Right forelimb (tissue), 1 donor: ENCODE data around the gene KCTD6.

Experiments used
- DNase-seq: peaks from one replicate; pipeline ENCODE4 v3.0.0-alpha.2; 2018

The KCTD6 gene

GRCh38 chr3:58491506-58492402 lies at the start of gene KCTD6:
KCTD6 (plus strand) TSS chr3:58492096; CDS start chr3:58498756, 6,660 bp downstream.
- DNase-seq, result peak; percentile 97

GRCh38 chr3:58452176-58452575 lies 39.7 kb upstream of the KCTD6 start:
- DNase-seq, result no peak

- no peak for DNase-seq
These were observed 32.7 kb upstream of the KCTD6 start for GRCh38 chr3:58459160-58459559.

- DNase-seq, result no peak
These were observed 29.1 kb upstream of the KCTD6 start for GRCh38 chr3:58462829-58463180.

- DNase-seq, result no peak
These were observed 28.5 kb upstream of the KCTD6 start for GRCh38 chr3:58463181-58463941.

GRCh38 chr3:58463942-58464271 lies 28.0 kb upstream of the KCTD6 start:
- DNase-seq, result no peak

- DNase-seq, result no peak
These were observed 27.0 kb upstream of the KCTD6 start for GRCh38 chr3:58464866-58465265.

GRCh38 chr3:58466899-58467563 lies 24.9 kb upstream of the KCTD6 start:
- DNase-seq, result no peak

GRCh38 chr3:58469096-58469495 lies 22.8 kb upstream of the KCTD6 start:
- DNase-seq, result no peak

GRCh38 chr3:58470363-58471024 lies 21.4 kb upstream of the KCTD6 start:
- DNase-seq, result no peak

- DNase-seq, result no peak
These were observed 20.6 kb upstream of the KCTD6 start for GRCh38 chr3:58471025-58471887.

- DNase-seq, result no peak
These were observed 18.6 kb upstream of the KCTD6 start for GRCh38 chr3:58473275-58473674.

GRCh38 chr3:58474348-58474911 lies 17.5 kb upstream of the KCTD6 start:
- no peak for DNase-seq

- DNase-seq, result no peak
These were observed 16.8 kb upstream of the KCTD6 start for GRCh38 chr3:58474967-58475578.

GRCh38 chr3:58478781-58479180 lies 13.1 kb upstream of the KCTD6 start:
- DNase-seq, result no peak

GRCh38 chr3:58480309-58480708 lies 11.6 kb upstream of the KCTD6 start:
- DNase-seq, result no peak

GRCh38 chr3:58482917-58483636 lies 8.8 kb upstream of the KCTD6 start:
- no peak for DNase-seq

GRCh38 chr3:58484045-58484721 lies 7.7 kb upstream of the KCTD6 start:
- no peak for DNase-seq

GRCh38 chr3:58484722-58485069 lies 7.2 kb upstream of the KCTD6 start:
- DNase-seq, result no peak

- no peak for DNase-seq
These were observed 6.0 kb upstream of the KCTD6 start for GRCh38 chr3:58485801-58486435.
